WI38 (cell line): ENCODE data around the gene PNPLA3.

Experiments used
- H3K4me3 ChIP-seq: 2 replicates; pipeline ENCODE4 v1.5.1; 2011; ENCODE audit warnings: low read depth, mild to moderate bottlenecking, control low read depth, low read length
- CTCF ChIP-seq: IDR thresholded peaks from 2 replicates; pipeline ENCODE4 v1.5.1; 2012; ENCODE audit warnings: low read depth, mild to moderate bottlenecking, control low read depth, low read length

The PNPLA3 gene

DNA sequence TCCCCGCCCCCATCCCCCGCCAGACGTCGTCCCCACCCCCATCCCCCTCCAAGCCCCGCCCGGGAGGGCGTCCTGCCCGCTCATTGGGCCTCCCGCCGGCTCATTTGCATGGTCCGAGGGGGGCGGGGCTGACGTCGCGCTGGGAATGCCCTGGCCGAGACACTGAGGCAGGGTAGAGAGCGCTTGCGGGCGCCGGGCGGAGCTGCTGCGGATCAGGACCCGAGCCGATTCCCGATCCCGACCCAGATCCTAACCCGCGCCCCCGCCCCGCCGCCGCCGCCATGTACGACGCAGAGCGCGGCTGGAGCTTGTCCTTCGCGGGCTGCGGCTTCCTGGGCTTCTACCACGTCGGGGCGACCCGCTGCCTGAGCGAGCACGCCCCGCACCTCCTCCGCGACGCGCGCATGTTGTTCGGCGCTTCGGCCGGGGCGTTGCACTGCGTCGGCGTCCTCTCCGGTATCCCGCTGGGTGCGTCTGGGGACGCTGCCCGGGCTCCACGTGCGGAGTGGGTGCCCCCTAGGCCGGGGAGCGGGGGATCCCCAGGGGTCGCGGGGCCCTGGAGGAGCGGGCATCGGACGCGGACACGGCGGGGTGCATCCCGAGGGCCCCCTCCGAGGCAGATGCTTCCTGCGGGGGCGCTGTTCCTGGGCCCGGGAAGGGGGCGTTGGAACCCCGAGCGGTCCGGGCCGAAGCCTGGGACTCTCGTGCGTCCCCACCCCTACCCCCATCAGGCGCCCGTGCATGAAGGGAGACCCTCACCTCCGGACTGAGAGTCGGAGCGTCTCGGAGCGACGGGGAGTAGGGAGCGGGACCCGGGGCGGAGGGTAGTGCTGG, at the start of gene PNPLA3:
Gene PNPLA3 (plus strand): TSS at position 175 of the 834 bp plus-strand sequence. CDS start 107 bp downstream, at position 282.
- peak within 1 kb of the TSS; percentile 65 for H3K4me3 ChIP-seq
- 0 out of 2 replicates have a peak, but pooled peaks have one; percentile 4 for TF ChIP-seq CTCF

GRCh38 chr22:43876866-43877509, 46.6 kb upstream of the PNPLA3 start:
- H3K4me3 ChIP-seq = no peak overlapping the region
- TF ChIP-seq CTCF = no peak

DNA sequence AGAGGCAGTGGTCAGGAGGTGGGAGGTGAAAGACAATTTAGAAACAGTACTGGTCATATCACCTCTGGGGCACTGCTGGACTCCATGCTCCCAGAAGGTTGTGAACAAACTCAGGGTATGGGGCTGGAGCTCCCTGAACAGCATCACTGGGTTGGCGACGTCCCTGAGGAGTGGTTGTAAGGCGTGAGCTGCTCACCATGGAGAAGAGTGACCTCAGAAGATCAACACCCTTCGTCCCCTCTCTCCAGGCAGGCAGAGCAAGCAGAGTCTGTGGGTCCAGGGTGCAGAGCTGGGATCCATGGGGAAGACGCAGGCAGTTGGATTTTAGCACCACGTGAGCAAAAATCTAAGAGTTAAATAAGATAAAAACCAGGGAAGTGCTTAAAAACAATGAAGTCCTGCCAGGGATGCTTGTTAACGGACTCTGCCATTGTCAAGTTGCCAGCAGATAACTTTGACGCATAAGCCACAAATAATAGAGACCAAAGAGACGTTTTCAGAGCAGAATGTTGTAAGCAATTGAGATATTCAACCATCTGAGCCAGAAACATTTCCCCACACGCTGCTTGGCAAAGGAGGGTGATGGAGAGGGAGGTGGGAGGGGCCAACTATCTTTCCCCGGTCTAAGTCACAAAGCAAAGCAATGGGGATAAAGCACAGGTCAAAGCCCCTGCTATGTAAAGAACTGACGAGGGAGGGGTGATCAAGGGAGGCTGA, 45.4 kb upstream of the PNPLA3 start:
- H3K4me3 ChIP-seq = no peak overlapping the region
- no peak for TF ChIP-seq CTCF

DNA sequence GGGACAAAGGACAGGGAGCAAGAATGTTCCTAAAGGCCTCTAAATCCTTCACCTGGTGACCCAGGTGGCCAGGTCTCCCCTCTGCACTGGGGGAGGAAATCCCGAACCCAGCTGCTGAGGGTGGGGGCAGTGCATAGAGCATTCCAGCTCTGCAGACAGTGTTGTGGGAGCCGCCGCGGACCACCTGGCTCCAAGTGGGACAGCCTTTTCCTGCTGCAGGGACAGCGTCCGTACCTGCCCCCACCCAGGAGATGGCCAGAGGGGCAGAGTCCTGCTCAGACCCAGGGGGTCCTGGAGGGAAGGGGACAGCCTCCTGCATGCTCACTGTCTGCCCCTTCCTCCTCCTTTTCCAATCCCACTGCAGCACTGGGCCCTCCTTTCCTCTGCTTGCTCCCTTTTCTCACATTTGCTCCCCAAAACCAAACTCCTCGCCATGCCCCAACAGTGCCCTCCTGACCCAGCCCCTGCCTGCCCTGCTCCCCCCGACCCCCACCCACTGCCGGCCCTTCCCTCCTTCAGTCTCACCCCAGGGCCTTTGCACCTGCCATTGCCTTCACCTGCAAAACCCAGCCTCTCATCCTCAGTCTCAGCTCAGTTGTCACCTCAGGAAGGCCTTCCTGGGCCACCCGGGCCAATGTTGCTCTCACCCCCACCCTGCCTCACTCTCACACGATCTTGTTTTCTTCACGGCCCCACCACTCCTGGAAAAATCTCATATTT, 44.6 kb upstream of the PNPLA3 start:
- no peak for TF ChIP-seq CTCF
- H3K4me3 ChIP-seq = no peak overlapping the region

- H3K4me3 ChIP-seq = no peak overlapping the region
- TF ChIP-seq CTCF = no peak
Observed at GRCh38 chr22:43879901-43880540, 43.6 kb upstream of the PNPLA3 start.

DNA sequence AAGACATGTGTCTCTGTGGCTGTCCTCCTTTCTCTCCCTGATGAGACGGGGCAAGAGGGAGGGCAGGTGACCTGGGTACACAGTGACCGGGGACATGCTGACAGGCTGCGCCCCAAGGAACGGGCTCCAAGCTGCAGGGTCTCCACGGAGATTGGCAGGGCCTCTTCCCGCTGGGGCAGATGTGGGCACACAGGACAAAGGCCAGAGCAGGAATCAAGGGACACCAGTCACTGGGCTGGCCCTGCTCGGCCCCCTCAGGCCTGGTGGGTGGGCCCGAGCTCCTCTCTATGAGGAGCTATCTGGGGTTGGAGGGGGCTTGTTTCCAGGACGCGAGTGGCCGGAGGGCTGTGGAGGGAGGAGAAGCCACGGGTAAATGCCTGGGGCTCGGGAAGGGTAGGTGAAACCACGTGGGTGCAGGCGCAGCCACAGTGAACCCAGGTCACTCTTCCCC, 43.0 kb upstream of the PNPLA3 start:
- no peak overlapping the region for H3K4me3 ChIP-seq
- no peak for TF ChIP-seq CTCF
